Esophagus muscularis mucosa (tissue), 4 donors: ENCODE measurements around the gene KIF21B.

ENCODE experiments used
- CTCF ChIP-seq, 3 experiments: fragments of 200-600 bp in 2 of 3; fragments of 450-650 bp in 1 of 3; sonication (generic) in 2 of 3; IDR thresholded peaks; one replicate each; pipeline ENCODE4 v1.5.1; 2017 to 2019; ENCODE audit warnings: antibody characterized with exemption in 3 of 3, mild to moderate bottlenecking in 2 of 3, moderate library complexity in 1 of 3
- EP300 ChIP-seq: sonication (generic); formaldehyde crosslinking; IDR thresholded peaks from one replicate; pipeline ENCODE4 v1.6.1; 2017; ENCODE audit warnings: antibody characterized with exemption
- POLR2A ChIP-seq: fragments of 450-650 bp; IDR thresholded peaks from one replicate; pipeline ENCODE4 v1.6.1; 2017; ENCODE audit warnings: antibody characterized with exemption, moderate library complexity, mild to moderate bottlenecking, low read depth
- POLR2AphosphoS5 ChIP-seq, 2 donors: sonication (generic); formaldehyde crosslinking; IDR thresholded peaks; one replicate each; pipeline ENCODE4 v1.6.1; 2017; ENCODE audit warnings: antibody characterized with exemption in 2 of 2

DNA sequence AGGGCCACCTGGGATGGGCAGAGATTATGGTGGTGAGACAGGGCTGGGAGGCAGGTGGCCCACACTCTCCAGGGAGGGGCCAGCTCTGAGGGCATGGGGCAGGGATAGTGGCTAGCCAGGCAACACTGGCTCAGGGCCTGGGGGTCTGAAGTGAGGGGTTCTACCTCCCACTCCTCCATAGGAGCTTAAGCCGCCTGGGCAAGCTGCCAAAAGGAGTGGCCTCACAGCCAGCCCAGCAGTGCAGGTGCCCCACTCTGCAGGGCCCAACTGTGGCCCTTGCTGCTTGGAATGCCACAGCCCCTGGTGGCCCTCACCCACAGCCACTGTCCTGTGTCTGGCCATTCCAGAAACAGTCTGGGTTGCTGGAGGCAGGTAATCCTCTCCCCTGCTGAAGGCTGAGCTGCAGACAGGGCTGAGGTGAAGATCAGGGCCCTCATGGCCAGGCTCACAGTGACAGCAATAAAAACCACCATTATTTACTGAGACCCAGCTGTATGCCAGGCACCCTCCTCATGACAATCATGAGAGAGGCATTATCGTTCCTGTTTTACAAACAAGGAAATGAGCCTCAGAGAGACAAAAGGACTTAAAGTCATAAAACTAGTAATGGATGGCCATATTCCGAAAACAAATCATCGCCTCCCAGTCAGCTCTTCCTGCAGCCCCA, 31.0 kb downstream of the KIF21B start:
- TF ChIP-seq CTCF (IDR thresholded peaks at IDR 0.05) (no peak), POLR2A (no peak), POLR2AphosphoS5 (IDR thresholded peaks at IDR 0.05) (no peak), EP300 (no peak)
